LNCAP (cell line): Measurements from ENCODE around the gene TTC39C.

Experiments used
- TF ChIP-seq, protein P1 (sequence below): fragments of 450-650 bp; IDR thresholded peaks from 2 replicates; pipeline ENCODE4 v1.5.1; 2017; ENCODE audit warnings: mild to moderate bottlenecking

The TTC39C gene

DNA sequence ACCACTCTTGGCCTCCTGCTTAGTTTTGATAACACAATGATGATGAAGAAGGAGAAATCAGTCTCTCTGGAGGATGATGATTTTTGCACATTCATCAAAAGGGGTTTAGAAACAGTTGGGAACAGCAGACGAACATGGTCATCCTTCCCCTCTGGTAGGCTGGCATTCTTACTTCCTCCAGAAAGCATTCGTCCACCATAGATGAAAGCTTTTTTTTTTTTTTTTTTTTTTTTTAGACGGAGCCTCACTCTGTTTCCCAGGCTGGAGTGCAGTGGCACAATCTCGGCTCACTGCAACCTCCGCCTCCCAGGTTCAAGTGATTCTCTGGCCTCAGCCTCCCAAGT lies 43.5 kb upstream of the TTC39C start:
- TF ChIP-seq, protein P1, sequence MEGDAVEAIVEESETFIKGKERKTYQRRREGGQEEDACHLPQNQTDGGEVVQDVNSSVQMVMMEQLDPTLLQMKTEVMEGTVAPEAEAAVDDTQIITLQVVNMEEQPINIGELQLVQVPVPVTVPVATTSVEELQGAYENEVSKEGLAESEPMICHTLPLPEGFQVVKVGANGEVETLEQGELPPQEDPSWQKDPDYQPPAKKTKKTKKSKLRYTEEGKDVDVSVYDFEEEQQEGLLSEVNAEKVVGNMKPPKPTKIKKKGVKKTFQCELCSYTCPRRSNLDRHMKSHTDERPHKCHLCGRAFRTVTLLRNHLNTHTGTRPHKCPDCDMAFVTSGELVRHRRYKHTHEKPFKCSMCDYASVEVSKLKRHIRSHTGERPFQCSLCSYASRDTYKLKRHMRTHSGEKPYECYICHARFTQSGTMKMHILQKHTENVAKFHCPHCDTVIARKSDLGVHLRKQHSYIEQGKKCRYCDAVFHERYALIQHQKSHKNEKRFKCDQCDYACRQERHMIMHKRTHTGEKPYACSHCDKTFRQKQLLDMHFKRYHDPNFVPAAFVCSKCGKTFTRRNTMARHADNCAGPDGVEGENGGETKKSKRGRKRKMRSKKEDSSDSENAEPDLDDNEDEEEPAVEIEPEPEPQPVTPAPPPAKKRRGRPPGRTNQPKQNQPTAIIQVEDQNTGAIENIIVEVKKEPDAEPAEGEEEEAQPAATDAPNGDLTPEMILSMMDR: no peak

- TF ChIP-seq, protein P1: no peak
Measured at GRCh38 chr18:23971666-23972230, 42.8 kb upstream of the TTC39C start.

DNA sequence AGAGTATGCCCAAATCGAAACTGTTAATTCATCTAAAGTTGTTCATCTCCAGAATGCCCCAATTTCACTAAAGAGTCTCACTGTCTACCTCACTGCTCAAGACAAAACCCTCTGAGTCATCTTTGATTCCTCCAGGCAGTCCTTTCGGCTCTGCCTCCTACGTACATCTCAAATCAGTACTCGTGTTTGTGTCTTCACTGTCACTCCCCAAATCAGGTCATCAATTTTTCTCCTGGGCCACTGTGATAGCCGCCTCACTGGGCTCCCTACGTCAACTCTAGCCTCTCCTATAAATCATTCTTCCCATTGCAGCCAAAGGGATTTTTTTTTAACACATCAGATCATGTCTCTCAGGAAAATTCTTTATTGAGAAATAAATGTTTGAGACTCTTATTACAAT lies 42.1 kb upstream of the TTC39C start:
- TF ChIP-seq, protein P1: no peak

GRCh38 chr18:23977103-23977502 lies 37.5 kb upstream of the TTC39C start:
- TF ChIP-seq, protein P1: no peak

- TF ChIP-seq, protein P1: no peak
Measured at GRCh38 chr18:23977719-23978483, 36.7 kb upstream of the TTC39C start.

DNA sequence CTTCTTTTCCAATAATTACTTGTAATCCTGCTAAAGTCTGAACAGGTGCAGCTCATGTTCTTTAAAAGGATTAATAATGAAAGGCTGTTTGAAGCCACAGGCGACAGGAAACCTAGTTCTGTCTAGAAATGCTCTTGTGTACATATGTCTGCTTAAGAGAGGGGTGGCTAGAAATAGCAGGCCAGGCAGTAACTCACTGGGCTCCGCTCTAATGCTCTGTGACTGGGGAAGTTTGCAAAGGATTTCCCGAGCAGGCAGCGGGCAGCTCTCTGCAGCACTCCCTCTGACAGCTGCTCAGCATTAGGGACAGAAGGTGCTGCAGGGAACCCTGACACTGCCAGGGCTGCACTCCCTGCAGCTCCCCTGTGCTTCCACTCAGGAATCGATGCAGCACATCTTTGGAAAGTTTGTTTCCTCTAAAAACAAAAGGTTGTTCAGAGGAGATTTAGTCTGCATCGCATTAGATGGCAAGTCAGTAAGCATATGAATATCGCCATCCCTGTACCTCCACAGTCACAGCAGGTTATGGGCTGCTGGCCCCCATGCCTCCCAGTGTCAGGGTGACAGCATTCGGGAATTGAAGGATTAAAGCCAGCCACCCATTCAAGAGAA lies 33.1 kb upstream of the TTC39C start:
- TF ChIP-seq, protein P1: no peak

GRCh38 chr18:23982155-23983079 lies 32.1 kb upstream of the TTC39C start:
- TF ChIP-seq, protein P1: no peak
